ENCODE measurements around the gene RBM10.

GRCh38 chrX:47097018-47097417, 48.0 kb upstream of the RBM10 start:
- TF ChIP-seq POLR2A (IDR thresholded peaks at IDR 0.05; ENCODE audit: low read depth, low read length) (no peak), POLR2AphosphoS5 (IDR thresholded peaks at IDR 0.05; ENCODE audit: low read depth, low read length) (no peak), TAF1 (IDR thresholded peaks at IDR 0.05; ENCODE audit: low read depth, low read length) (no peak)
